NCI-H1105 (cell line): Measurements from ENCODE around the gene RIOK1.
"Not testable (repeated sequence)": the region's sequence is repeated elsewhere in the genome, so short reads cannot be mapped to it uniquely, and the experiment has no call there.

ENCODE experiments used
- DNase-seq: peaks from one replicate; lab custom pipeline; 2025; lab: John Stamatoyannopoulos, UW

RIOK1 gene

DNA sequence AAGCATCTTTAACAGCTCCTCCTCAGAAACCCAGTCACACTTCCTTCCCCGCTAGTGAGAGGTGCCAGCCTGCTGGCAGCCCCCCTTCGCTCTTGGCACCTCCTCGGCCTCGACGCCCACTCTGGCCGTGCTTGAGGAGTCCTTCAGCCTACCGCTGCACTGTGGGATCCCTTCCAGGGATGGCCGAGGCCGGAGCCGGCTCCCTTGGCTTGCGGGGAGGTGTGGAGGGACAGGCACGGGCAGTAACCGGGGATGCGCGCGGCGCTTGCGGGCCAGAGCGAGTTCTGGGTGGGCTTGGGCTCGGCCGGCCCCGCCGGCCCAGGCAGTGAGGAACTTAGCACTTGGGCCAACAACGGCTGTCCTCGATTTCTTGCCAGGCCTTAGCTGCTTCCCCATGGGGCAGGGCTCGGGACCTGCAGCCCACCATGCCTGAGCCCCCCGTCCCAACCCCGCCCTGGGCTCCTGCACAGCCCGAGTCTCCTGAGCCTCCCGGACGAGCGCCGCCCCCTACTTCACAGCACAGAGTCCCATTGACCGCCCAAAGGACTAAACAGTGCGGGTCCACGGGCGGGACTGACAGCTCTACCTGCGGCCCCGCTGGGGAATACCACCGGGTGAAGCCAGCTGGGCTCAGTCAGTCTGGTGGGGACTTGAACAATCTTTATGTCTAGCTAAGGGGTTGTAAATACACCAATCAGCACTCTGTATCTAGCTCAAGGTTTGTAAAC, 51.6 kb downstream of the RIOK1 start:
- no peak for DNase-seq

- no peak for DNase-seq
Measured at GRCh38 chr6:7442467-7442866, 52.9 kb downstream of the RIOK1 start.

GRCh38 chr6:7445101-7445500, 55.5 kb downstream of the RIOK1 start:
- DNase-seq: no peak

DNA sequence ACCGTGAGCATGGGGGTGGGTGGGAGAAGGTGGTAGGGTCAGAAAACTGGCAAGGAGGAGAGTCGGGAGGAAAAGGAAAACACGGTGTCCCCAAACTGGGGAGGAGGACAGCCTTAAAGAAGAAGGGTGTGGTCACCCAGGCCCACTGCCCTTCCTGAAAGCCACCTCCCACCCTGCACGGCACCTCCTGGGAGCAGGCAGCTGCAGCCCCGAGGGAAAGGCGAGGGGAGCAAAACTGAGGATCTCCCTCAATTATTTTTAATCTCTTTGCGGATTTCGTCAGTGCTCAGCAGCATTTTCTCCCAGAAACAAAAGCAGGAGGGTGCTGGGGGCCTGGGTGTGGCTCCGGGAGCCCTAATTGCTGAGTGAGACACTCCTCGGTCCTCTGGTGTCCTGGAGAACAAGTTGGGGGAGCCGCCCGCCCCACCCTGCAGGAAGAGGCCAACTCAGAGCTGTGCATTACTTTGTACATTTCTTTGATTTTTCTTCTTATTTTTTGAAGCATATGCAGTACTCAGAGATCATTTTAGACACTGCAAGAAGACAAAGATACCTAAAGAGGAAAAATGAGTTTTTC, 56.4 kb downstream of the RIOK1 start:
- no peak for DNase-seq

DNA sequence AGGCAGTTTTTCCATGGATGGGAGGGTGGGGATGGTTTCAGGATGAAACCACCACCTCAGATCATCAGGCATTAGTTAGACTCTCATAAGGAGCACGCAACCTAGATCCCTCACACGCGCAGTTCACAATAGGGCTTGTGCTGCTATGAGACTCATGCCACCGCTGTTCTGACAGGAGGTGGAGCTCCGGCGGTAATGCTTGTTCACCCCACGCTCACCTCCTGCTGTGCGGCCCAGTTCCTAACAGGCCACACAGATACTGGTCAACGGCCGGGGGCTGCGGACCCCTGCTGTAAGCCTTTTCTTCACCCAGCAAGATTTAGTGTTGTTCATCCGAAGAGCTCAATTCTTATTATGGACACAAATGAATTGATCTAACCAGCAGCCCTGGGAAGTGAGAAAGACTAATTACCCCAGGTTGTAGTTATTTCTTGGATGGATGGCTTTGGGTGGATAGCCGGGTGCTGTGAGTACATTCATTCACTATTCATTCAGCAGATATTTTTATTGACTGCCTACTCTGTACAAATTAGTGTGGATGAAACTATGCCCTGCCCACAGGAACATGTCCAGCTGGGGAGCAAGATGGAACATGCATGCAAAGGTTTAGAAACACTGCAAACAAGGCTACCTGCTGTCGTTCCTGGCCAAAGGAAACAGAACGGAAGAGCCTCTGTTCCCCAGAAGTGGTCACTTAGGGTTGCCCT, 57.2 kb downstream of the RIOK1 start:
- DNase-seq: no peak

GRCh38 chr6:7448232-7448631, 58.6 kb downstream of the RIOK1 start:
- no peak for DNase-seq

DNA sequence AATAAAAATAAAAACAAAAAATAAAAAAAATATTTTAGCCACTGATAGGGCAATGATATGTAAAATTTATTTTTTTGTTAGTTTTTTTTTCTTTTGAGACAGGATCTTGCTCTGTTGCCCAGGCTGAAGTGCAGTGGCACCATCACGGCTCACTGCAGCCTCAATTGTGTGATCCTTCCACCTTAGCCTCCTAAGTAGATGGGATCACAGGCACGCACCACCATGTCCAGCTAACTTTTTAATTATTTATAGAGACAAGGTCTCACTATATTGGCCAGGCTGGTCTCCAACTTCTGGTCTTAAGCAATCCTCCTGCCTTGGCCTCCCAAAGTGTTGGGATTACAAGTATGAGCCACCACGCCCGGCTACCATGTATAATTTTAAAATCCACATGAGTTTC, 59.4 kb downstream of the RIOK1 start:
- DNase-seq: no peak

DNA sequence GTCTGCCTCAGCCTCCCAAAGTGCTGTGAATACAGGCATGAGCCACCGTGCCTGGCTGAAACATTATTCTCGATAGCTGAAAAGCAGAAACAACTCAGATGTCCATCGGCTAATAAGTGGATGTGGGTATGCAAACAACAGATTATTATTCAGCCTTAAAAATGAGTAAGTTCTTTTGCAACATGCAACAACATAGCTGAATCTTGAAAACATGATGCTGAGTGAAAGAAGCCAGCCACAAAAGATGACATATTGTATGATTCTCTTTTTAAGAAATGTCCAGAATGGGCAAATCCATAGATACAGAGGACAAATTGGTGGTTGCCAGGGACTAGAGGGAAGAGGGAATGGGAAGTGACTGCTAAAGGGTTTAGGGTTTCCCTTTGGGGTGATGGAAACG, 61.7 kb downstream of the RIOK1 start:
- DNase-seq: no peak

GRCh38 chr6:7452898-7453297, 63.3 kb downstream of the RIOK1 start:
- no peak for DNase-seq

DNA sequence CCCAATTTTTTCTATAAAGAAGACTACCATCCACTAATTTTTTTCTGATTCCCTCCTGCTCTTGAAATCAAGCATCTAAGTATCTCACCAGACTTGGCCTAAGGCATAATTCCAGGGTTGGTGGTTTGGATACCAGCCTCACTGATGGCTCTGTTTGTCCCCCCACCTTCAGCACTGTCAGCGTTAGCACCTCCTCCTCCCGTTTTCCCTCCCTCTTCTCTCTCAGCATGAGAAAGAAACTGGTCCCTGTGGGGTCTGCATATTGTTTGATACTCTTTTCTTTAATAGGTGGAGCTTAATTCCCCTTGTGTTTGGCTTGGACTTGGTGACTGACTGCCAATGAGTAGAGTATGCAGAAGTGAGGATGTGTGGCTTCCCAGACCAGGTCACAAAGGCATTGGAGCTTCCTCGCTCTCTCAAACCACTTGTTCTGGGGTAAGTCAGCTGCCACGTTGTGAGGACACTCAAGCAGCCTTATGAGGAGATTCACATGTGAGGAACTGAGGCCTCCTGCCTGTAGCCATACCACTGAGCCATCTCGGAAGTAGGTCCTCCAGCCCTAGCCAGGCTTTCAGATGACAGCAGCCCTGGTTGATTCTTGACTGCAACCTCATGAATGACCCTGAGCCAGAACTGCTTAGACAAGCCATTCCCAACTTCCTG, 65.2 kb downstream of the RIOK1 start:
- DNase-seq: no peak

DNA sequence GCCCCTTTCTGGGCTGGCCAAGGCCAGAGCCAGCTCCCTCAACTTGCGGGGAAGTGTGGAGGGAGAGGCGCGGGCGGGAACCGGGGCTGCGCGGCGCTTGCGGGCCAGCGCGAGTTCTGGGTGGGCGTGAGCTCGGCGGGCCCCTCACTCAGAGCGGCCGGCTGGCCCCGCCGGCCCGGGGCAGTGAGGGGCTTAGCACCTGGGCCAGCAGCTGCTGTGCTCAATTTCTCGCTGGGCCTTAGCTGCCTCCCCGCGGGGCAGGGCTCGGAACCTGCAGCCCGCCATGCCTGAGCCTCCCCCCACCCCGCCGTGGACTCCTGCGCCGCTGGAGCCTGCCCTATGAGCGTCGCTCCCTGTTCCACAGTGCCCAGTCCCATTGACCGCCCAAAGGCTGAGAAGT, 66.7 kb downstream of the RIOK1 start:
- not testable (repeated sequence) for DNase-seq

DNA sequence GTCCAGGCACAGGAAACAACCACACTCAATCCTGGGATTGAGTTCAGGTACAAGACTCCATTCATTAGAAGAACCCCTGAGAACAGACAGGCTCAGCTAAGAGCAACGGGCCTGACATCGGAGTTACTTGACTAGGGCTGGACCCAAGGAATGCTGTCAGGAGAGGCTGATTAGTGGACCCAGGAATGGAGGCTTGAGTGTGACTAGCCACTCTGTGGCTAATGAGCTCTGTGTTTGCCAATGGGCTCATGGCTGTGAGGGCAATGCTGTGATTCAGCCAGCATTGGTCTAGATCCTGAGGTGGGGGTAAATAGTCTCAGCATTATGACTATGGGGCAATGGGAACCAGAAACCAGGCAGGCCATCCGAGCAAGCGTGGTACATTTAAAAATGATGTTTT, 71.8 kb downstream of the RIOK1 start:
- DNase-seq: no peak

GRCh38 chr6:7463785-7464184, 74.2 kb downstream of the RIOK1 start:
- DNase-seq: no peak

GRCh38 chr6:7467007-7467897, 77.6 kb downstream of the RIOK1 start:
- DNase-seq: no peak
